AG04449 (cell line): ENCODE data around the gene RAF1.

Experiments
- CTCF ChIA-PET: fragments of 350-600 bp; formaldehyde crosslinking; extraction: SDS; loops from one replicate; lab custom pipeline; 2021; ENCODE audit warnings: antibody characterized with exemption; lab: Yijun Ruan, JAX
- POLR2A ChIA-PET: fragments of 400-600, 350-600 bp; formaldehyde crosslinking; extraction: SDS; loops from one replicate; lab custom pipeline; 2020; ENCODE audit warnings: antibody characterized with exemption, inconsistent platforms; lab: Yijun Ruan, JAX
- DNase-seq: peaks from one replicate; pipeline ENCODE4 v3.0.0-alpha.2; 2010; ENCODE audit warnings: low read depth, low spot score
- H3K4me3 ChIP-seq: 2 replicates; pipeline ENCODE4 v1.5.1; 2011; ENCODE audit warnings: low read depth, mild to moderate bottlenecking, control low read depth, low read length
- TF ChIP-seq, protein P1 (sequence below): IDR thresholded peaks from one replicate; pipeline ENCODE4 v1.5.1; 2011; ENCODE audit warnings: mild to moderate bottlenecking, moderate library complexity, low read length, control low read depth, inconsistent platforms; ENCODE audit not compliant: insufficient read depth; ENCODE audit errors: missing control alignments

Gene RAF1

DNA sequence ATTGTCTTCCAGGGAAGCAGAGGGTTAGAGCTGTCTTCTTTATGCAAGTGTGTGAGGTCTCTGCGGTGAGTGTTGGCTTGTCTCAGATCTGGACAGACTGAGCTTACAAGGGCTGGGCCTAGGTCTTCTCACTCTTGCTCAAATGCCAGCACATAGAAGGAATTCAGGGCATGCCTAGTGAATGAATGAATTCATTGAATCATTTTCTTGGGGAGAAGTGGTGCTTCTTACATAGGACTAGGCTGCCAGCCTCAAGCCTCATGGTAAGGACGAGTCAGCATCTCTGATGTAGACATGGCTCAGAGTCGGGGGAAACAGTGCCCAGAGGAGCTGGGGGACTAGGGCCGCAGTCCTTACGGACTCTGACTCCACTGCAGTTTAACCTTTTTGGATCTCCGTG is 89.8 kb downstream of the RAF1 start:
- TF ChIP-seq, protein P1, sequence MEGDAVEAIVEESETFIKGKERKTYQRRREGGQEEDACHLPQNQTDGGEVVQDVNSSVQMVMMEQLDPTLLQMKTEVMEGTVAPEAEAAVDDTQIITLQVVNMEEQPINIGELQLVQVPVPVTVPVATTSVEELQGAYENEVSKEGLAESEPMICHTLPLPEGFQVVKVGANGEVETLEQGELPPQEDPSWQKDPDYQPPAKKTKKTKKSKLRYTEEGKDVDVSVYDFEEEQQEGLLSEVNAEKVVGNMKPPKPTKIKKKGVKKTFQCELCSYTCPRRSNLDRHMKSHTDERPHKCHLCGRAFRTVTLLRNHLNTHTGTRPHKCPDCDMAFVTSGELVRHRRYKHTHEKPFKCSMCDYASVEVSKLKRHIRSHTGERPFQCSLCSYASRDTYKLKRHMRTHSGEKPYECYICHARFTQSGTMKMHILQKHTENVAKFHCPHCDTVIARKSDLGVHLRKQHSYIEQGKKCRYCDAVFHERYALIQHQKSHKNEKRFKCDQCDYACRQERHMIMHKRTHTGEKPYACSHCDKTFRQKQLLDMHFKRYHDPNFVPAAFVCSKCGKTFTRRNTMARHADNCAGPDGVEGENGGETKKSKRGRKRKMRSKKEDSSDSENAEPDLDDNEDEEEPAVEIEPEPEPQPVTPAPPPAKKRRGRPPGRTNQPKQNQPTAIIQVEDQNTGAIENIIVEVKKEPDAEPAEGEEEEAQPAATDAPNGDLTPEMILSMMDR, result no peak
- DNase-seq, result no peak
- CTCF ChIA-PET, result interaction anchor here (1.1 to 4.0 kb wide), 2 partner anchors 12 to 132 kb away, joined by 3 to 13 read pairs; no protein-coding TSS in a partner anchor
- POLR2A ChIA-PET, result no interaction called here
- H3K4me3 ChIP-seq, result no peak overlapping the region

DNA sequence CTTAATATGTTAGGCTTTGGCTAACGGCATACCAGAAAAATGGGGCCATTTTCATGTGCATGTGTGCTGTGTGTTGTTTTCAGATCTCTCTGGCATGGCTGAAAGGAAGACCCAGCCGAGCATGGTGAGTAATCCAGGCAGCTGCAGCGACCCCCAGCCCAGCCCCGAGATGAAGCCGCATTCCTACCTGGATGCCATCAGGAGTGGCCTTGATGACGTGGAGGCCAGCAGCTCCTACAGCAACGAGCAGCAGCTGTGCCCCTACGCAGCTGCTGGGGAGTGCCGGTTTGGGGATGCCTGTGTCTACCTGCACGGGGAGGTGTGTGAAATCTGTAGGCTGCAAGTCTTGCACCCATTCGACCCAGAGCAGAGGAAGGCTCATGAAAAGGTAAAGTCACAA is 91.9 kb downstream of the RAF1 start:
- TF ChIP-seq, protein P1, result no peak
- ChIA-PET CTCF (interaction anchor here (4.0 kb wide), 1 partner anchor 10 kb away, joined by 13 read pairs; no protein-coding TSS in a partner anchor), POLR2A (no interaction called here)
- H3K4me3 ChIP-seq, result no peak overlapping the region
- DNase-seq, result no peak

DNA sequence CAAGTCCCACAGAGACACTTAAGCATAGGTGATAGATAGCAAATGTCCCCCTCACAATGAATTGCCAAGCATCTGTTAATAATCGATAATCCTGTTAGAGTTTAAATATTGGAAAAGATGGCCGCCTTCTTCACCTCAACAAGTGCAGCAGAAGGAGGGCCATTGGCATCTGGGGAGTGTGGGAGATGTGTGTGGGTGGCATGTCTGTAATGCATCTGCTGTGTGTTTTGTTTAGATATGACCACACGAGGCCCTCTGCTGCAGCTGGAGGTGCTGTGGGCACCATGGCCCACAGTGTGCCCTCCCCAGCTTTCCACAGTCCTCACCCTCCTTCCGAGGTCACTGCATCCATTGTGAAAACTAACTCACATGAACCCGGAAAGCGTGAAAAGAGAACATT is 94.1 kb downstream of the RAF1 start:
- DNase-seq, result no peak
- TF ChIP-seq, protein P1, result no peak
- ChIA-PET POLR2A (no interaction called here), CTCF (interaction anchor here (1.7 to 2.2 kb wide), 2 partner anchors 9 to 11 kb away, joined by 5 read pairs; no protein-coding TSS in a partner anchor)
- no peak overlapping the region for H3K4me3 ChIP-seq

DNA sequence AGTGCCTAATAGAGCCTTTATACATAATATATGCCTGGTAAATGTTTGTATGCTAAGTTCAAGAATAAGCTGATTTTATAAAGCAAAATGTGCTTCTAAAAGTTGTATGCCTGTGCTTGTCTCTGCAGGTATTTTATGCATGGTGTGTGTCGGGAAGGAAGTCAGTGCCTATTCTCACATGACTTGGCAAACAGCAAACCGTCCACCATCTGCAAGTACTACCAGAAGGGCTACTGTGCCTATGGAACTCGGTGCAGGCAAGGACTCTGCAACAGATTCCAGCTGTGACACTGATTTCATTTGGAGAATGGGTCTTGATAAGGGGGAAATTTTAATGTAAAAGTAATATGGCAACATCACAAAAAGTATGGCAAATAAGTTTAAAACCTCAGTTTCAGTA is 95.2 kb downstream of the RAF1 start:
- no peak for DNase-seq
- TF ChIP-seq, protein P1, result no peak
- no peak overlapping the region for H3K4me3 ChIP-seq
- POLR2A ChIA-PET, result no interaction called here
- CTCF ChIA-PET, result interaction anchor here (0.9 to 2.2 kb wide), 5 partner anchors 9 to 14 kb away, joined by 3 to 5 read pairs (median 4); no protein-coding TSS in a partner anchor

DNA sequence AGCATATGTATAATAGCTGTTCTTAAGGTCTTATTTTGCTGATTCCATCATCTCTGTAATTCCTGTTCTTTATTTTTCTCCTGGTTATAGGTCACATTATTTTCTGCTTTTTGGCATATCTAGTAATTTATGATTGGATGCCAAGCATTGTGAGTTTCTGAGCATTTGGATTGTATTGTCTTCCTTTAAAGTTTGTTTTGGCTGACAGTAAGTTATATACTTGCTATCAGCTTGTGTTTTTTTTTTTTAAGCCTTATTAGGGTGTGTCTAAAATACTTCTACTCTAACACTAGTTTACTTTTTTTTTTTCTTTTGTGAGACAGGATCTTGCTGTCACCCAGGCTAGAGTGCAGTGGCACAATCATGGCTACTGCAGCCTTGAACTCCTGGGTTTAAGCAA is 96.9 kb downstream of the RAF1 start:
- no peak for DNase-seq
- ChIA-PET POLR2A (no interaction called here), CTCF (interaction anchor here (1.5 kb wide), 1 partner anchor 25 kb away, joined by 3 read pairs; no protein-coding TSS in a partner anchor)
- TF ChIP-seq, protein P1, result no peak
- no peak overlapping the region for H3K4me3 ChIP-seq

DNA sequence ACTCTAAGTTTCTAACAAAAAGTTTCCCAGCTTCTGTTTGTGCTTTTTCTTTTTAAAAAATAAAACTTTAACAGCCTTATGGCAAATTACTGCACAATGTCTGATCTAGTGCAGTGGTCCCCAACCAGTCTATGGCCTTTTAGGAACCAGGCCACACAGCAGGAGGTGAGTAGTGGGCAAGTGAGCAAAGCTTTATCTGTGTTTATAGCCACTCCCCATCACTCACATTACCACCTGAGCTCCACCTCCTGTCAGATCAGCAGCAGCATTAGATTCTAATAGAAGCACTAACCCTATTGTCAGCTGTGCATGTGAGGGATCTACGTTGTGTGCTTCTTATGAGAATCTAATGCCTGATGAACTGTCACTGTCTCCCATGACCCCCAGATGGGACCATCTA is 101.5 kb downstream of the RAF1 start:
- ChIA-PET CTCF (interaction anchor here (2.6 kb wide), 1 partner anchor 10 kb away, joined by 13 read pairs; no protein-coding TSS in a partner anchor), POLR2A (no interaction called here)
- DNase-seq, result no peak
- H3K4me3 ChIP-seq, result no peak overlapping the region
- TF ChIP-seq, protein P1, result no peak
